Stimulated activated CD4-positive, alpha-beta T cell treated with anti-CD3 and anti-CD28 coated beads, Interleukin-4, amount 100 ng/mL, for 48 hours (primary cell): ENCODE results near the gene TRIM74.
"Not testable (repeated sequence)": the region's sequence is repeated elsewhere in the genome, so short reads cannot be mapped to it uniquely, and the experiment has no call there.

Source experiments
- DNase-seq, 2 donors: peaks; one replicate each; pipeline ENCODE4 v3.0.0-alpha.2; 2020; ENCODE audit warnings: low read depth in 2 of 2

Gene TRIM74

GRCh38 chr7:72960029-72960428 is 9.2 kb downstream of the TRIM74 start:
- DNase-seq: not testable (repeated sequence)

- DNase-seq: not testable (repeated sequence)
Observed at GRCh38 chr7:72954563-72955198, 14.6 kb downstream of the TRIM74 start.

DNA sequence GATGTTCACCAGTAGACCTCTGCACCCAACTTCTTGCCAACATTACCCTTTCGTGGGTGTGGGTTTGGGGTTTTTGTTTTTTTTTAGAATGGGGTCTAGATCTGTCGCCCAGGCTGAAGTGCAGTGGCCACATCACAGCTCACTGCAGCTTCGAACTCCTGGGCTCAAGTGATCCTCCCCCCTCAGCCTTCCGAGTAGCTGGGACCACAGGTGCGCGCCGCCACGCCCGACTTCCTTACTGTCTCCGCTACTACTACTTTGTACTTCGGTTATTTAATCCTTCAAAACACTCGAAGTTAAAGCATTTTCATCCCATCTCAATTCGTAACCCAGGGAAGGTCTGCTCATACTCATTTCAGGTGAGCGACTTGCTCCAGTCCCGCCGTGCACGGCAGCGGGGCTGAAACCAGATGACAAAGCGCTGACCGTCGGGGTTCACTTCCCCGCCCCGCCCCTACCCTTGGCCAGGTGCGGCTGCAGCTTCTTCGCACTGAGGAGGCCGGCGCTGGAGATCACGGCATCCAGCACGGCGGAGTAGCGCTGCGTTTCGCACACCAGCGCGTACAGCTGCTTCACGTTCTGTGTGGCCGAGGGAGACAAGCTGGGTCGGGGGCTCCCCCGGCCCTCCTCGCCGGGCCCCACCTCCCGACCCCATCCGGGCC is 15.2 kb downstream of the TRIM74 start:
- DNase-seq: not testable (repeated sequence)

DNA sequence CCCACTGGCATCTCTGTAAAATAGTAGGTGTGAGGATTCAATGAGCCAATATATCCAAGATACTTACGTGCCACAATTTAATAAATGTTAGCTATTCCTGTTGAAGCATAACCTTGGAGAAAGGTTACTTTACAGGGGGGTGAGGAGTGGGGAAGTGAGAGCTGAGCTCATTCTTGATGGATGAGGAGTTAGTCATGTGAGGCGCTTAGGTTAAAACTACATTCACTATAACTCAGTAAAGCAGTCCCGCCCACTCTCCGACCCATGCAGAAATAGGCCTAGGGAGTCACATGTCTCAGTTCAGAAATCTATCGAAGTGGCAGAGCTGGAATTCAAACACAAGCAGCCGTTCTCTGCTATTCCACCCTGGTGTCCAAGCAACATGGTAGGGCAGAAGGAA is 18.8 kb downstream of the TRIM74 start:
- not testable (repeated sequence) for DNase-seq

DNA sequence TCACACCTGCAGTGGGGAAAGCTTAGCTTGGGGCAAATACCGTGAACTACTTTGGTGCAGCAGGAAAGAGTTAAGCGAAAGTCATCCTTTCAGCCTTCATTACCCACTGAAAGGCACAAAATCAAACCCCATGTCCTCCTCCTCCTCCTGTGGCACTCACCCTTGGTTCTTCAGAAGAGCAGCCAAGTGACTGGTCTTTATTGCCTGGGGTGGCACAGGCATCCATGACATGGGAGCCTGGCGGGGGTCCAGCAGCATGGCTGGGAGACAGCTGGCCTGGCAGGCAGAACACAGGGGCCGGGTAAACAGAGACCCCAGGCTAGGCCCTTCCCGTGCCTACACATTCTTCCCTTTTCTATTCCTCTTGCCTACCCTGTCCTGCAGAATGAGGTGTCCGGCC is 19.6 kb downstream of the TRIM74 start:
- DNase-seq: not testable (repeated sequence)

DNA sequence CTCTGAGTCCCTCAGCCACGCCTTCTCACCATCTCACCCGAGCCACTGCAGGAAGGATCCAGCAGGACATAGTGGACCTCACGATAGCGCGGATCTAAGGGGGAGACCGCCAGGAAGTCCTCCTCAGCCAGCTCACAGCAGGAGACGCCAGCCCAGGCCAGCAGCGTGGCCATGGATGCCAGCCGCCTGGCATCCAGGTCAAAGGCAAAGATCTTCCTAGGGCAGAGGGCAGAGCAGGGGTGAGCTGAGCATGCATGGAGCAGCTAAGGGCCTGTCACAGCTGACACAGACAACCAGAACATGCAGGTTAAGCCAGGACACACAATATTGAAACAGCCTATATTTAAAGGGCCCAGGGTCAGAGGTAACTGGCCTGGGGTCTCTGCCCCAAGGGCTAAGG is 20.0 kb downstream of the TRIM74 start:
- DNase-seq: not testable (repeated sequence)

GRCh38 chr7:72948714-72949113 is 20.6 kb downstream of the TRIM74 start:
- DNase-seq: not testable (repeated sequence)

- DNase-seq: not testable (repeated sequence)
Observed at GRCh38 chr7:72946130-72946745, 23.0 kb downstream of the TRIM74 start.

GRCh38 chr7:72945597-72945996 is 23.7 kb downstream of the TRIM74 start:
- DNase-seq: not testable (repeated sequence)

- not testable (repeated sequence) for DNase-seq
Observed at GRCh38 chr7:72944937-72945336, 24.3 kb downstream of the TRIM74 start.

DNA sequence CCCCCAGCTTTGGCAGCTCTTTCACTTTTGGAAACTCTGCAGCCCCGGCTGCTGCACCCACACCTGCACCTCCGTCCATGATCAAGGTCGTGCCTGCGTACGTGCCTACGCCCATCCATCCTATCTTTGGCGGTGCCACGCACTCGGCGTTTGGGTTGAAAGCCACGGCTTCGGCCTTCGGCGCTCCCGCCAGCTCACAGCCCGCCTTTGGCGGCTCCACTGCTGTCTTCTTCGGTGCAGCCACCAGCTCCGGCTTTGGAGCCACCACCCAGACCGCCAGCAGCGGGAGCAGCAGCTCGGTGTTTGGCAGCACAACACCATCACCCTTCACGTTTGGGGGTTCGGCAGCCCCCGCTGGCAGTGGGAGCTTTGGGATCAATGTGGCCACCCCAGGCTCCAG is 26.3 kb downstream of the TRIM74 start:
- not testable (repeated sequence) for DNase-seq

DNA sequence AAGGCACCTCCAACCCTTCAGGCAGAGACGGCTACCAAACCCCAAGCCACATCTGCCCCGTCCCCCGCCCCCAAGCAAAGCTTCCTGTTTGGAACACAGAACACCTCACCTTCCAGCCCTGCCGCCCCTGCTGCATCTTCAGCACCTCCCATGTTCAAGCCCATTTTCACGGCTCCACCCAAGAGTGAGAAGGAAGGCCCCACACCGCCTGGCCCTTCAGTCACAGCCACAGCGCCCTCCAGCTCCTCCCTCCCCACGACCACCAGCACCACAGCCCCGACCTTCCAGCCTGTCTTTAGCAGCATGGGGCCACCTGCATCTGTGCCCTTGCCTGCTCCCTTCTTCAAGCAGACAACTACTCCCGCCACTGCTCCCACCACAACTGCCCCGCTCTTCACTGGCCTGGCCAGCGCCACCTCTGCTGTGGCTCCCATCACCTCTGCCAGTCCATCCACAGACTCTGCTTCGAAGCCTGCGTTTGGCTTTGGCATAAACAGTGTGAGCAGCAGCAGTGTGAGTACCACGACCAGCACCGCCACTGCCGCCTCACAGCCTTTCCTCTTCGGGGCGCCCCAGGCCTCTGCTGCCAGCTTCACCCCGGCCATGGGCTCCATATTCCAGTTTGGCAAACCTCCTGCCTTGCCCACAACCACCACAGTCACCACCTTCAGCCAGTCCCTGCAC is 27.1 kb downstream of the TRIM74 start:
- not testable (repeated sequence) for DNase-seq

DNA sequence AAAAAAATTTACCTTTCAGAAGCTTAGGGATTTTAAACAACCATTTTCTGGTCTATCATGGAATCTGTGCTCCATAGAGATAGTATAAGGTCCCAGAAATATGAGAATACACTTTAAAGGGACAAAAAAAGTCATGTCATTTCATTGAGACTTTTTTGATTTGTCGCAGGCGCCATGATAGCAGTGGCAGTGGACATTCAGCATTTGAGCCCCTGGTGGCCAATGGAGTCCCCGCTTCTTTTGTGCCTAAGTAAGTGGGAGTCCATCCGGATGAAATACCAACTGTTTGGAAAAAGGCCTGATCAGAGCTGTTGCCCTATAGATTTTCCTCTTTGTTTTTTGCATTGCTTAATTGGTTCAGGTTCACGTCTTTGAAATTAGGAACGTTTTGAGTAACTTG is 41.0 kb downstream of the TRIM74 start:
- not testable (repeated sequence) for DNase-seq

DNA sequence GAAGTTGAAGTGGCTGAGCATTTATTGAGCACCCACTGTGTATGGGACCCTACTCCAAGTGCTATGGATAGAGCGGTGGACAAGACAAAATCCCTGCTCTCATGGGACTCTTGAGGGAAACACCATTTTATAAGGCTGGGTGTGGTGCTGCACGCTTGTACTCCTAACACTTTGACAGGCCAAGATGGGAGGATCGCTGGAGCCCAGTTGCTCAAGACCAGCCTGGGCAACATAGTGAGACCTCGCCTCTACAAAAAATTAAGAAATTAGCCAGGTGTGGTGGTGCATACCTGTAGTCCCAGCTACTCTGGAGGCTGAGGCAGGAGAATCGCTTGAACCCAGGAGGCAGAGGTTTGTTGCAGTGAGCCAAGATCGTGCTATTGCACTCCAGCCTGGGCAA is 41.5 kb downstream of the TRIM74 start:
- not testable (repeated sequence) for DNase-seq

DNA sequence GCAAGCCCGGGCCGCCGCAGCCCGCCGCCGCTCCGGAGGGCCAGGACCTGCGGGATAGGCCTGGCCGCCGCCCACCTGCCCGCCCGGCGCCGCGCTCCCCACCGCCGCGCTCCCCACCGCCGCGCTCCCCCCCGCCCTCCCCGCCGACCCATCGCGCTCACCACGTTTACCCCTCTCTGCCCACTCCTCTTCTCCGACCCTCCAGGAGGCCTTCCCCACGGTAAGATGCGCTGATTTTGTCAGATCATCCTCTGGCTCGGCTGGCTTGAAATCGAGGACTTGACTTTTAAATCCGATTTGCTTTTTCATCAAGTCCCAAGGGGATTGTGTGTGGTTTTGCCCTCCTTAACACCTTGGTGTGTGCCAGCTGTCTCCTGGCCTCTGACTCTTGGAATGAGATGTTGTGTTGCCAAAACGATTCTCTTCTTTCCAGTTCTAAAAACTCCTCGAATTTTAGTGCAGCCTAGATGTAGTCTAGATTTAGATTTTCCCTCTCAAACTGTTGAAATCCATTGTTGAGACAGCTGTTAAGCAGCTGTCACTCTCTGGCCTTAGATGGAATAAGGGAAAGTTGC is 43.6 kb downstream of the TRIM74 start:
- no peak for DNase-seq

- DNase-seq: peak; percentile 69 to 76
Observed at GRCh38 chr7:72924733-72925545, 44.3 kb downstream of the TRIM74 start, which contains the start of gene POM121. TSS of gene POM121 (plus strand) at chr7:72925095. CDS start at chr7:72925122, 27 bp downstream.

- DNase-seq: no peak
Observed at GRCh38 chr7:72924386-72924732, 44.9 kb downstream of the TRIM74 start.

- DNase-seq: no peak
Observed at GRCh38 chr7:72919256-72919775, 50.0 kb downstream of the TRIM74 start.

GRCh38 chr7:72914756-72915525 is 54.3 kb downstream of the TRIM74 start:
- DNase-seq: peak; percentile 45 to 55

GRCh38 chr7:72913750-72914149 is 55.5 kb downstream of the TRIM74 start:
- DNase-seq: peak in 1 of 2 donors; percentile 32
